Gastroesophageal sphincter (tissue), 4 donors: ENCODE data around the gene CSF2RB. TPM values are rescaled to one million over a fixed set of nuclear protein-coding genes. Genes with fewer than 3 reads are reported as not detected.

ENCODE experiments used
- ATAC-seq: fragments of 150-250 bp; one replicate; pipeline ENCODE4 v1.9.1; 2016; ENCODE audit warnings: mild to moderate bottlenecking, moderate library complexity
- H3K27ac ChIP-seq, 4 donors: fragments of 200-600 bp; sonication (generic) in 3 of 4; 1 replicate in 3 of 4; 2 replicates in 1 of 4; pipeline ENCODE4 v1.5.1; 2016 to 2019
- H3K27me3 ChIP-seq: fragments of 200-600 bp; sonication (generic); one replicate; pipeline ENCODE4 v1.5.1; 2019
- H3K36me3 ChIP-seq, 2 donors: fragments of 200-600 bp; sonication (generic); one replicate each; pipeline ENCODE4 v1.5.1; 2019; ENCODE audit warnings: control low read depth in 1 of 2
- H3K4me1 ChIP-seq, 3 donors: fragments of 200-600 bp; sonication (generic); 1 replicate in 2 of 3; 2 replicates in 1 of 3; pipeline ENCODE4 v1.5.1; 2016 to 2019; ENCODE audit warnings: control low read depth in 2 of 3
- H3K4me3 ChIP-seq, 2 donors: fragments of 200-600 bp; sonication (generic); one replicate each; pipeline ENCODE4 v1.5.1; 2019; ENCODE audit warnings: mild to moderate bottlenecking in 1 of 2, moderate library complexity in 1 of 2
- H3K9me3 ChIP-seq, 3 donors: fragments of 200-600 bp; sonication (generic); one replicate each; pipeline ENCODE4 v1.5.1; 2017 to 2019; ENCODE audit warnings: control low read depth in 2 of 3
- CTCF ChIP-seq, 4 experiments: fragments of 200-600 bp in 2 of 4; fragments of 450-650 bp in 2 of 4; sonication (generic) in 1 of 4; IDR thresholded peaks; one replicate each; pipeline ENCODE4 v1.5.1; 2017 to 2019; ENCODE audit warnings: antibody characterized with exemption in 4 of 4, mild to moderate bottlenecking in 2 of 4, moderate library complexity in 2 of 4
- EP300 ChIP-seq: sonication (generic); formaldehyde crosslinking; IDR thresholded peaks from one replicate; pipeline ENCODE4 v1.6.1; 2017; ENCODE audit warnings: antibody characterized with exemption, mild to moderate bottlenecking
- POLR2A ChIP-seq, 2 donors: fragments of 450-650 bp; IDR thresholded peaks; one replicate each; pipeline ENCODE4 v1.6.1; 2017; ENCODE audit warnings: antibody characterized with exemption in 2 of 2, mild to moderate bottlenecking in 2 of 2, moderate library complexity in 1 of 2
- POLR2AphosphoS5 ChIP-seq: sonication (generic); formaldehyde crosslinking; IDR thresholded peaks from one replicate; pipeline ENCODE4 v1.6.1; 2017; ENCODE audit warnings: antibody characterized with exemption
- WGBS, 2 donors: methylation state at CpG; one replicate each; pipeline ENCODE4 v1.1.5; 2018; ENCODE audit warnings: low coverage in 1 of 2; 5-methylcytosine and 5-hydroxymethylcytosine counted together
- total RNA-seq, 4 donors: library from RNA; depleted of rRNA; stranded (reverse); fragments of >200 nt; gene quantifications; one replicate each; pipeline ENCODE4 v1.1.0, GENCODE V29; 2016

Gene CSF2RB
- total RNA-seq, 4 donors from 2014 or later, result 1.4 to 12.0 (median 4.0) TPM

DNA sequence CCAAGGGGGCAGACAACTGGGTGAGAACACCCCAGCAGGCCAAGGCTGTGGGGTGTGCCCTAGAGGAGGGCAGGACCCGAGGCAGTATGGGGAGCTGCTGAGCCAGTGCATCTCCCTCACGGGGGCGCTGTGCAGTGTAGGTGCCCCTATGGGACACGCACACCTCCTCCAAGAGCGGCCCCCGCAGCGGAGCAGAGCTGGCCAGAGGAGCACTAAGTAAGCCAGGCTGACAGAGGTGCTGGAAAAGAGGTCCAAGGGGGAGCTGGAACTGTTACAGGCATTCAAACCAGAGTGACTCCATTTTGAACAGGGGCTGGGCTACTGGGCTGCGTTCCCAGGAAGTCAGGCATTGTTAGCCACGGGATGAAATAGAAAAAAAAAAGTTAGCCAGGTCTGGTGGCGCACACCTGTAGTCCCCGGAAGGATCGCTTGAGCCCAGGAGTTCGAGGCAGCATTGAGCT is 64.0 kb downstream of the CSF2RB start:
- peak; percentile 64 for ATAC-seq
- TF ChIP-seq POLR2AphosphoS5, result no peak
- TF ChIP-seq CTCF (IDR thresholded peaks at IDR 0.05), result peak in 1 of 4 experiments; percentile 43
- H3K27ac ChIP-seq, result peak overlapping the region in 1 of 4 donors; percentile 5

DNA sequence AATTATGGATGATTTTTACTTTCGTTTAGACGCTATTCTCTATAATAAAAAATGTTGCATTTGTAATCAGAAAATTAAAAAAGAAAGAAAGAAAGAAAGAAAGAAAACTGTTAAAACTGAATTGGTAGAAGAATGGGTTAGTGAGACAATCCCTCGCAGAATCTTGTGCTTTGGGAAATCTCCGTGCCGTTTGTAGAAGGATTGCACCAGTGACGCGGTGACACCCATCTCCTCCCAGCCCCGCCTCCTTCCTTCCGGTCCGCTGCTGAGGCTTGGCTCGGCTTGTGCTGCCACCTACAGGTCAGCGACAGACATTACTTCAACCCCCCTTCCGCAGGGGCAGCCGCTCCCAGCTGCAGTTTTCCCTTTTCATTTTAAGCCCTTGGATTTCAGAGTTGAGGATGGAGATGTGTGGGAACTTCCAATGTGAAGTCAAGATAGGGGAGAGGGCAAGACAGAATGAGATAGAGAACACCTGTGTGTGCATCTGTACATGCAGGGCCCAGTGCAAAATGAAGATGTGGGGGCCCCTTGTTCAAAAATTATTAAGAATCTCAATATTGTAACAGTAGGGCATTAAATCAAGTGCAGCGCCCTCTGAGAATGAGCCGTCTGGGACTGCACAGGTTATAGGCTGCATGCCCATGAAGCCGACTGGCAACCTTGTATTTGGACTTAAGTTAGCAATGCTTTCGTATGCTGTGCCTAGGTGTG is 64.7 kb downstream of the CSF2RB start:
- TF ChIP-seq CTCF (IDR thresholded peaks at IDR 0.05) (peak; percentile 86 to 98 (median 89)), POLR2AphosphoS5 (peak; percentile 44), EP300 (no peak)
- Histone ChIP-seq H3K36me3 (no peaks in the 10 kb centered on the region), H3K27ac (peak overlapping the region in 1 of 4 donors; percentile 5), H3K27me3 (peaks cover 37% of the 10 kb centered on the region), H3K4me1 (peaks cover 0 to 7% (median 0%) of the 10 kb centered on the region in 3 donors), H3K9me3 (no peaks in the 10 kb centered on the region), H3K4me3 (peak overlapping the region; percentile 23 to 44)
- 14 to 15% methylated on average over 11 to 17 of the region's 18 CpGs for WGBS, 2 donors
- peak; percentile 94 for ATAC-seq

More for the DNA sequence above, 64.0 kb downstream of the CSF2RB start:
- Histone ChIP-seq H3K36me3 (no peaks in the 10 kb centered on the region), H3K4me1 (peaks cover 0 to 7% (median 0%) of the 10 kb centered on the region in 3 donors), H3K27me3 (peaks cover 35% of the 10 kb centered on the region), H3K4me3 (peak overlapping the region; percentile 23 to 44), H3K9me3 (no peaks in the 10 kb centered on the region)
- WGBS, 2 donors, result 15 to 40% methylated on average over 6 of the region's 13 CpGs

GRCh38 chr22:36979016-36979910 is 65.8 kb downstream of the CSF2RB start:
- H3K4me1 ChIP-seq, result peaks cover 0 to 7% (median 0%) of the 10 kb centered on the region in 3 donors
- WGBS, 2 donors, result 62 to 75% methylated on average over 2 of the region's 13 CpGs
- H3K4me3 ChIP-seq, result no peak overlapping the region
- TF ChIP-seq POLR2AphosphoS5, result no peak
- TF ChIP-seq EP300, result no peak
- no peak for TF ChIP-seq CTCF (IDR thresholded peaks at IDR 0.05)
- no peak for TF ChIP-seq POLR2A (IDR thresholded peaks at IDR 0.05)
- no peaks in the 10 kb centered on the region for H3K36me3 ChIP-seq
- peaks cover 44% of the 10 kb centered on the region for H3K27me3 ChIP-seq
- H3K9me3 ChIP-seq, result no peaks in the 10 kb centered on the region
- no peak for ATAC-seq
- H3K27ac ChIP-seq, result no peak overlapping the region

DNA sequence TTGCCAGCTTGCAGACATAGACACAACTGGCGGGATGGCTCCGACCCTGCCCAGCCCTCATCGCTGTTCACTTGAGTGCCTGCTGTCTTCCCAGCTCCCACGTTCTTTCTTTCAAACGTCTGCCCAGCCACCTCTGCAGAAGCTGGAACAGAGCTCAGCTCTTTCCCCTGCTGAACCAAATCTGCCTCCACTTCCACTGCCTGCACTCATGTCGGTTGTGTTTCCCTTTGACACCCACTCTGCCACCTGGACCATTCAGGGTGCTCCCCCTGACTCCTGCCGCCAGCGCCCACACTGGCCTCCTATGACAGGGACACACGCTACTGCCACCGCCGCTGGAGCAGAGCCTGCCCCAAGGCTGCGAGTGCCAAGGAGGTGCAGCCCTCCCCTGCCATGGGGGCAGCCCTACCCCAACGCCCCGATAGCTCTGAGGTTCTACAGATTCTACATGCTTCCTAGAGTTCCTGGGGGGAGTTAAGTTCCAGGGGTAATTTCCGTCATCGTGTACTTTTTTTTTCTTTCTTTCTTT is 67.9 kb downstream of the CSF2RB start:
- peaks cover 0 to 12% (median 0%) of the 10 kb centered on the region in 3 donors for H3K9me3 ChIP-seq
- ATAC-seq, result no peak
- H3K4me1 ChIP-seq, result peaks cover 0 to 7% (median 0%) of the 10 kb centered on the region in 3 donors
- no peaks in the 10 kb centered on the region for H3K36me3 ChIP-seq
- WGBS, 2 donors, result 63% methylated on average over 9 of the region's 16 CpGs; no CpG with 5 or more reads in 1 of the 2 donors
- H3K4me3 ChIP-seq, result no peak overlapping the region
- peaks cover 51% of the 10 kb centered on the region for H3K27me3 ChIP-seq
- TF ChIP-seq POLR2A (IDR thresholded peaks at IDR 0.05), result no peak
- TF ChIP-seq EP300, result no peak
- TF ChIP-seq POLR2AphosphoS5, result no peak
- TF ChIP-seq CTCF (IDR thresholded peaks at IDR 0.05), result no peak
- H3K27ac ChIP-seq, result no peak overlapping the region
